Measurements from ENCODE around the gene CLDN7. TPM values are rescaled to one million over a fixed set of nuclear protein-coding genes. Genes with fewer than 3 reads are reported as not detected.

Gene CLDN7
- total RNA-seq, 1 donor from 2014 or later, result 279 TPM

DNA sequence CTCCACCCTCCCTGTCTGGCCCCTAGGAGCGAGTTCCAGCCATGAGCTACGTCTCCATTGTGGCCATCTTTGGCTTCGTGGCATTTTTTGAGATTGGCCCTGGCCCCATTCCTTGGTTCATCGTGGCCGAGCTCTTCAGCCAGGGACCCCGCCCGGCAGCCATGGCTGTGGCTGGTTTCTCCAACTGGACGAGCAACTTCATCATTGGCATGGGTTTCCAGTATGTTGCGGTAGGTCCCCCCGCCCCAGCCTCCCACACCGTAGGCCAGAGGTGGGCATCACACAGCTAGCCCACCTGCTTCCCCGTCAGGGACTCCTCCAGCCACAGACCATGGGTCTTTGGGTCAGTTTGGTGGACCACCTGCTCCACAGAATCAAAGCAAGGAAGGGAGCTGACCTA lies 23.4 kb upstream of the CLDN7 start:
- ATAC-seq, result no peak

DNA sequence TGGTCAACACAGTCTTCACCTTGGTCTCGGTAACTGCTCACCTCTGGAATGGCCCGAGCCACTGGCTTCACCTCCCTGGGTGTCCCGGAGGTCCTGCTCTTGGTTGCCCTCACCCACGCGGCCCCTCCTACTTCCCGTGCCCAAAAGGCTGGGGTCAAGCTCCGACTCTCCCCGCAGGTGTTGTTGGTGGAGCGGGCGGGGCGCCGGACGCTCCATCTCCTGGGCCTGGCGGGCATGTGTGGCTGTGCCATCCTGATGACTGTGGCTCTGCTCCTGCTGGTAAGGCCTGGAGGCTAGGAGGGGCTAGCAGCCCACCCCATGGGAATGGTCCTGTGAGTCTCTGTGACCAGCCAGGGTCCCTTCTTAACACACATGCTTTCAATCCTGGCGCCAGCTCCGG lies 22.6 kb upstream of the CLDN7 start:
- no peak for ATAC-seq

DNA sequence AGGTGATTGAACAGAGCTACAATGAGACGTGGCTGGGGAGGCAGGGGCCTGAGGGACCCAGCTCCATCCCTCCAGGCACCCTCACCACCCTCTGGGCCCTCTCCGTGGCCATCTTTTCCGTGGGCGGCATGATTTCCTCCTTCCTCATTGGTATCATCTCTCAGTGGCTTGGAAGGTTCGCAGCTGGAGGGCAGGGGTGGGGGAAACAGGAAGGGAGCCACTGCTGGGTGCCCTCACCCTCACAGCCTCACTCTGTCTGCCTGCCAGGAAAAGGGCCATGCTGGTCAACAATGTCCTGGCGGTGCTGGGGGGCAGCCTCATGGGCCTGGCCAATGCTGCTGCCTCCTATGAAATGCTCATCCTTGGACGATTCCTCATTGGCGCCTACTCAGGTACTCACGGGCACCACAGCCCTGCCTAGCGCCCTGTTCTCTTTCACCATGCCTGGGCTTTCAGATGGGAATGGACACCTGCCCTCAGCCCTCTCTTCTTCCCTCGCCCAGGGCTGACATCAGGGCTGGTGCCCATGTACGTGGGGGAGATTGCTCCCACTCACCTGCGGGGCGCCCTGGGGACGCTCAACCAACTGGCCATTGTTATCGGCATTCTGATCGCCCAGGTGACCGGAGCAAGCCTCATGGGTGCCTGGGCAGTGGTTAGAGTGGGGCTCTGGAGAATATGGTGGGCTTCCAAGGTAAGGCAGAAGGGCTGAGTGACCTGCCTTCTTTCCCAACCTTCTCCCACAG lies 21.4 kb upstream of the CLDN7 start:
- ATAC-seq, result no peak

DNA sequence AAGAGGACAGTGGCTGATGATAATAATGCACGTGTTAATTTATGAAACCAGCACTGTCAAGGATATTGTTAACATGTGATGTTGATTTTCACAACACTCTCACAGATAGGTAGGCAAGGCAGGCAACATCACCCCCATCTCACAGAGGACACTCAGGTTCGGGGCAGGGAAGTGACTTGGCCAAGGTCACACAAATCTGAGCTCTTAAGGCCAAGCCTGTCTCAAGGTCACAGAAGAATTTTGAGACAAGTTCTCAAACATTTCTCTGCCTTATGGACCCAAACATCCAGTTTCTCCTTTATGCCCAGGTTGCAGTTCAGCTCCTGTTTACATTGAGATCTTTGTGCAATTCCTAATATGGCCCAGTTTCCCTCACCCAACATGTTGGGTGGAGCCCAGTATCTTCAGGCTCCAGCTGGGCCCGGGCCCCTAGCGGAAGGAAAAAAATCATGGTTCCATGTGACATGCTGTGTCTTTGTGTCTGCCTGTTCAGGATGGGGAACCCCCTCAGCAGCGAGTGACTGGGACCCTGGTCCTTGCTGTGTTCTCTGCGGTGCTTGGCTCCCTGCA lies 20.6 kb upstream of the CLDN7 start:
- ATAC-seq, result no peak

DNA sequence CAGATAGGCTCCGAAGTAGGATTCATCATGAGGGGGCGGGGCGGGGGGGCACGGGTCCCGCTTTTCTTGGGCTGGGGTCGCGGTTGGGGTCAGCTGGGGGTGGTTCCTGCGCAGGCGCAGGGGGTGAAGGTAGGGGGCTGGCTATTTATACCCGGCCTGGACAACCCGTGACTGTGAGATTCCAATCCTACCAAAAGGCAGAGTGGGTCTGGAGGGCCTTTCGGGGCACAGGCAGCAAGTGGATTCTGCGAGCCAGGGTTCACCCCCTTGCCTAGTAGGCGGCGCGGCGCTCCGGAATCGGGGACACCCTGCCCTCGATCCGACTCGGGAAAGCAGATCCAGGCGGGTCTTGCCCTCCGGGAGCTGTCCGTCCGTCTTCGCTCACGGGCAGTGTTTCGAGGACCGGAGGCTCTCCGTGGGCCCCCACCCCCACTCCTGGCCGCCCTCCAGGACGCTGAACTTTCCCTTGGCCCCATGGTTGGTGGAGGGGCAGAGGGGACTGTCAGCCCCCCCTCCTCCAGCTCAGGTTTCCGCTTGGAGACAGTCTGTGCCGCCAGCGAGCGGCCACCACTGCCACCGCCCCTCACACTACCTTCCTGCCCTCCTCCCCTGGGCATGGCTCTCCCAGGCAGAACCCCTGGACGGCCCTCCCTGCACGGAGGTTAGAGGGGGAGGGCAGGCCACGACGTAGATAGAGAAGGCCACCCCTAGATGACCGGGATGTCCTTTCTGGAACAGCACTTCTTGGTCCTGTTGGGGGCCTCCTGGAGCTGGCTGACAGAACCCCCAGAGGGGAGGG lies 19.9 kb upstream of the CLDN7 start:
- ATAC-seq, result no peak

DNA sequence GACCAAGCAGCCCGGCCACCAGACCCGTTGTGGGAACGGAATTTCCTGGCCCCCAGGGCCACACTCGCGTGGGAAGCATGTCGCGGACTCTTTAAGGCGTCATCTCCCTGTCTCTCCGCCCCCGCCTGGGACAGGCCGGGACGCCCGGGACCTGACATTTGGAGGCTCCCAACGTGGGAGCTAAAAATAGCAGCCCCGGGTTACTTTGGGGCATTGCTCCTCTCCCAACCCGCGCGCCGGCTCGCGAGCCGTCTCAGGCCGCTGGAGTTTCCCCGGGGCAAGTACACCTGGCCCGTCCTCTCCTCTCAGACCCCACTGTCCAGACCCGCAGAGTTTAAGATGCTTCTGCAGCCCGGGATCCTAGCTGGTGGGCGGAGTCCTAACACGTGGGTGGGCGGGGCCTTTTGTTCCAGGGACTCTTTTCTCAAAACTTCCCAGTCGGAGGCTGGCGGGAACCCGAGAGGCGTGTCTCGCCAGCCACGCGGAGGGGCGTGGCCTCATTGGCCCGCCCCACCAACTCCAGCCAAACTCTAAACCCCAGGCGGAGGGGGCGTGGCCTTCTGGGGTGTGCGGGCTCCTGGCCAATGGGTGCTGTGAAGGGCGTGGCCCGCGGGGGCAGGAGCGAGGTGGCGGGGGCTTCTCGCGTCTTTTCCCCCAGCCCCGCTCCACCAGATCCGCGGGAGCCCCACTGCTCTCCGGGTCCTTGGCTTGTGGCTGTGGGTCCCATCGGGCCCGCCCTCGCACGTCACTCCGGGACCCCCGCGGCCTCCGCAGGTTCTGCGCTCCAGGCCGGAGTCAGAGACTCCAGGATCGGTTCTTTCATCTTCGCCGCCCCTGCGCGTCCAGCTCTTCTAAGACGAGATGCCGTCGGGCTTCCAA lies 19.0 kb upstream of the CLDN7 start, which contains the start of gene SLC2A4:
Gene SLC2A4, plus strand, starts transcription at position 645 of the 879 bp plus-strand sequence. Its CDS starts 217 bp downstream, at position 862.
- ATAC-seq, result peak; percentile 87

DNA sequence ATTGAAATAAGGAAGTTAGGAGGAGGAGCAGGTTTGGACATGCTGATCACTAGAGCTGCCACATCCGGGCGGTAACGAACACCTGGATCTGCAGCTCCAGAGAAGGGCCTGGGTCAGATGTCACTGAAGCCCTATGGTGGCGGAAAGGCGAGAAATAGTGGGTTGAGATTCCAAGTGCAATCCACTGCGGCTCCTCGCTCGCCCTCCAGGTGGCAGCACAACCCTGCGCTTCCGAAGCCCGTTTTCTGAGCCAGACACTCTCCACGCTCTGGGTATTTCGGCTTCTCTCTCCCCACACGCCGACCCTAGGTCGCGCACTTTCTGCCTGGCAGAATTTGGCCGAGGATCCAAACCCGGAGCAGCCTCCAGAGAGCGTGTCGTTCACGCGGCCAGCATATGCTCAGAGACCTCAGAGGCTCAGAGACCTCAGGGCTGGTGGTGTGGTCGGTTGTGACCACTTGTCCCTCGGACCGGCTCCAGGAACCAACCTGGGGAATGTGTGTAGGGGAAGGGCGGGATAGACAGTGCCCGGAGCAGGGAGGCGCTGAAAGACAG lies 18.3 kb upstream of the CLDN7 start:
- ATAC-seq, result peak; percentile 83

DNA sequence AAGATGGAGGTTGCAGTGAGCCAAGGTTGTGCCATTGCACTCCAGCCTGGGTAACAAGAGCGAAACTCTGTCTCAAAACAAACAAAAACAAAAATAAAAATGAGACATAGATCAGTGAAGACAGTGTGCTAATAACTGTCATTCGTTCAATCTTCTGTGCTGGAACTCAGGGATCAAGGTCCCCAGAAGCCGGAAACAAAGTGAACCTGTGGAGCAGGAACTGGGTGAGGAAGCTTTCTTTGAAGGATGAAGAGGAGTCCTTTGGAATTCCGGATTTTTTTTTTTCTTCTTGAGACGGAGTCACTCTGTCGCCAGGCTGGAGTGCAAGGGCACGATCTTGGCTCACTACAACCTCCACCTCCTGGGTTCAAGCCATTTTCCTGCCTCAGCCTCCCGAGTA lies 17.2 kb upstream of the CLDN7 start:
- ATAC-seq, result no peak

DNA sequence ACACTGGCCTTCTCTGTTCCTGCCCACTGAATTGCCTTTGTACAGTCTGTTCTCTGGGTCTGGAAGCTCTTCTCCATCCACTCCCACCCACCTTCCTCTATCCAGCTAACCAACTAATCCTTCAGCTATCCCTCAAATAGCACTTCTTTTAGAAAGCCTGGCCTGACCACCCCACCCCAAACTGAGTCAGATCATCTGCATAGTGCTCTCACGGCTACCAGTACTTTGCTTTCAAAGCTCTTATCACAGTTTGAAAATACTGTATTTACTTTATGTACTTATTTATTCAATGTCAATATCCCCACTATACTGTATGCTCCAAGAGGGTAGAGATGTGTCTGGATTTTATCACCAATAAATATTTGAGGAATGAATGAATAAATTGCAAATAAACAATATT lies 4.5 kb upstream of the CLDN7 start:
- no peak for ATAC-seq

DNA sequence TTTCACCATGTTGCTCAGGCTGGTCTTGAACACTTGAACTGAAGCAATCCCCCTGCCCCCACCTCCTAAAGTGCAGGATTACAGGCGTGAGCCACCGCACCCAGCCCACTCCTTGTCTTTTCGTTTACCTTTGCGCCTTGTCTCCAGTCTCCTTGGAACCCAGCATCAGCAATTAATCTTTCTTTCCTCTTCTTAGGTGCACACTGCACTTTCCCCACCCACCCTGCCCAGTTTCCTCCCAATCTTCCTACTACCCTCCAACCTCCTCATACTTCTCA lies 1.5 kb upstream of the CLDN7 start:
- no peak for ATAC-seq

DNA sequence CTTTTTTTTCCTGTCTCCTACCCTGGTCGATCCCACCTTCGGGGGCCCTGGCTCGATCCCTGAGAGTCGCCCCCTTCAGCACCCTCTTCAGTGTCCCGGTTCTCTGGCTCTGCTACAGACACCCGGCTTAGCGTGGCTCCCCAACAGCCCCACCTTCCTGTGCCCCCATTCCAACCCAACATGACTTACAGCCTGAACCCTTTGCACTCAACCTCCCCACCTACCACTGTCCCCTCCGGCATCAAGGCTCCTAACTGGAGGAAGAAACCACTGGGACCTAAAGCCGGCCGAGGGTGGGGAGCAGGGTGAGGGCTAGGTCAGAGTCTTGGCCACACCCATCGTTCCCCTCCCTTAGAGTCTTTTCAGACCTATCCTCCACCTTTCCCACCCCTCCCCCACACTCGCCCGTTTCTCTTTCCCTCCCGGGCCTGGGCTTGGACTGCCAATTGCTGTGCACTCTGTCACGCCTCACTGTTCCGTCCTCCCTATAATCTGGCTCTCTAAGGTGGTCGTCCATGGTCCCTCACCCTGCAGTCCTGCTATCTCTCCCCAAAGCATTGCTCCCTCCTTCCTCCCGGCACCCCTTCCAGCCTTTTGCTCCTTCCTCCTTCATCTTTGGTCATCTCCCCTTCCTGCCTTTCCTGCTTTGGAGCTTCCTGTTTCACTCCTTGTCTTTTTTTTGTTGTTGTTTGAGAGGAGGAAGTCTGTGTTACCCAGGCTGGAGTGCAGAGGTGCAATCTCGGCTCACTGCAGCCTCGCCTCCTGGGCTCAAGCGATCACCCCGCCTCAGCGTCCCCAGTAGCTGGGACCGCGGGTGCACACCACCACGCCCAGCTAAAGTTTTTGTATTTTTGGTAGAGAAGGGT lies 890 bp upstream of the CLDN7 start:
- peak; percentile 70 for ATAC-seq

DNA sequence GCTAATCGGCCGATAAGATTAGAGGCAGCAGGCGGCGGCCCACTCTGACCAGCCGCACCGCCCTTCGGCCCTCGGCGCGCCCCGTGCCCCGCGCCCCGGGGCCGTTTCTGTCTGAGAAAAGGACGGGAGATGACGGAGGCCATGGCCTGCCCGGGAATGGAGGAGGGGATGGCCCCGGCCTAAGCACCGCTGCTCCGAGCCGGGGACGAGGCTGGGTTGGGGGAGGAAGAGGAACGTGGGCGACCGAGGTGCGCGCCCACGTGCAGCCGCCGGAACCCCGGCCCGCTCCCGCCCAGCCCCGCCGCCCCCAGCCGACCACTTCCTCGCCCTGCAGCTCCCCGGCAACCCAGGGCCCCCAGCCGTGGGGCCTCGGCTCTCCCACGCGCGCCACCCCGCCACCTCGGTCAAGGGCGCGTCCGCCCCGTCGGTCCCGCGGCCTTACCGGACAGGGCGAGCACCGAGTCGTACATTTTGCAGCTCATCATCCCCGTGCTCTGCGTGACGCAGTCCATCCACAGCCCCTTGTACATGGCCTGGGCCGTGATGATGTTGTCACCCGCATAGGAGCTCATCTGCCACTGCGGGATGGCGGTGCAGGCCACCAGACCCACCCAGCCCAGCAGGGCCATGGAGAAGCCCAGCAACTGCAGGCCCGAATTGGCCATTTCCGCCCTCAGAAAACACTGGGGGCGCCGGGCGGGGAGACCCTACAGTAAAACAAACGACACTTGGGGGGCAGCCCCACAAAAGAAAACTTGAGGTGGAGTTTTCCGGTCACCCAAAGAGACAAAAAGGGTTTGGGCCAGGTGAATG lies 693 bp downstream of the CLDN7 start:
- peak; percentile 0 for ATAC-seq

DNA sequence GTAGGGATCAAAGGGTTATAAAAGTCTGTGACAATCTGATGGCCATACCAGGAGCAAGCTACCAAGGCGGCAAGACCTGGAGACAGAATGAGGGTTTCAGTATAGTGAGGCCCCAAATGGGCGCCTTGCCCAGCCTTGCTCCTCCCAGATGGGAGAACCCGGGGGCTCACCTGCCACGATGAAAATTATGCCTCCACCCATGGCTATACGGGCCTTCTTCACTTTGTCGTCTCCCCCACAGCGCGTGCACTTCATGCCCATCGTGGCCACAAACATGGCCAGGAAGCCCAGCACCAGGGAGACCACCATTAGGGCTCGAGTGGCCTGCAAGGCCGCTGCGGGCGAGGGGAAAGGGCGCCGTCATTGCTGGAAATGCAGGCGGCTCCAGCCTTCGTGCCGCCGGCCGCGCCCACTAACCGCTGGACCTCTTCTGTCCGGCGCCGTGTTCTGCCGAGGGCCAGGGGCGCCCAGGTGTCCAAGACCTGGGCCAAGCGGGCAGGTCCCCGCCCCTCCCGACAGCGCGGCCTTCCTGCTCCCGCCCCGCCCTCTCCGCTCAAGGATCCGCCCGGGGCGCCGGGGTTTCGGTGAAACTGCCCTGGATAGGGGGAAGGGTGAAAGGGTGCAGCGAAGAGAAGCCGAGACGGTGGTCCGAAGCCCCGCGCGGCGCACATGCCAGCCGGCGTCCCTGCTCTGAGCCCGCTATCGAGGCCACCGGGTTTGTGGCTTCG lies 1.5 kb downstream of the CLDN7 start:
- peak; percentile 39 for ATAC-seq

DNA sequence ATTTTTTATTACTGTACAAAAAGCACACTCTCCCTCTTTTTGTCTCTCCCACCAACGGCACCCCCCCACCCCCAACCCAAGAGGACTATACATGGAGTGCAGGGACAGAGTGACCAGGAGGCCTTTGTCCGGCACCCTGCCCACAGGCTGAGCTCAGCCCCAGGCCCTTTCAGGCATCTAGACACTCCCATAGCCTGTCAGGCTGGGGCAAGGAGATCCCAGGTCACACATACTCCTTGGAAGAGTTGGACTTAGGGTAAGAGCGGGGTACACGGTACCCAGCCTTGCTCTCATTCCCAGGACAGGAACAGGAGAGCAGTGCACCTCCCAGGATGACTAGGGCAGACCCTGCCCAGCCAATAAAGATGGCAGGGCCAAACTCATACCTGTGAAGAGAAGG lies 2.1 kb downstream of the CLDN7 start:
- ATAC-seq, result no peak

DNA sequence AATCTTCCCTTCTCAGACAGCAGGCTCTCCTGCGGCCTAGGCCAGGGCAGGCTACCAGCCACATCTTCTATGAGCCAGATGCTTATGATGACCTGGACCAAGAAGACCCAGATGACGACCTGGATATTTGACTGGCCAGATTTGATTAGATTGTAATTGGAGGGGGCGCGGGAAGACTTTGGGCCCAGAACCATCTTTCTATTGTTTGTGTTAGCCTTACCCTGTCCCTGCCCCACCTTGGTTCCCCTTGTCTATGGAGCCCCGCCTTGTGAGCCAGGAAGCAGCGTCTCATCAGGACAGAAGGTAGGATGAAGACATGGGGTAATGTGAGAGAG lies 2.8 kb downstream of the CLDN7 start:
- ATAC-seq, result no peak

DNA sequence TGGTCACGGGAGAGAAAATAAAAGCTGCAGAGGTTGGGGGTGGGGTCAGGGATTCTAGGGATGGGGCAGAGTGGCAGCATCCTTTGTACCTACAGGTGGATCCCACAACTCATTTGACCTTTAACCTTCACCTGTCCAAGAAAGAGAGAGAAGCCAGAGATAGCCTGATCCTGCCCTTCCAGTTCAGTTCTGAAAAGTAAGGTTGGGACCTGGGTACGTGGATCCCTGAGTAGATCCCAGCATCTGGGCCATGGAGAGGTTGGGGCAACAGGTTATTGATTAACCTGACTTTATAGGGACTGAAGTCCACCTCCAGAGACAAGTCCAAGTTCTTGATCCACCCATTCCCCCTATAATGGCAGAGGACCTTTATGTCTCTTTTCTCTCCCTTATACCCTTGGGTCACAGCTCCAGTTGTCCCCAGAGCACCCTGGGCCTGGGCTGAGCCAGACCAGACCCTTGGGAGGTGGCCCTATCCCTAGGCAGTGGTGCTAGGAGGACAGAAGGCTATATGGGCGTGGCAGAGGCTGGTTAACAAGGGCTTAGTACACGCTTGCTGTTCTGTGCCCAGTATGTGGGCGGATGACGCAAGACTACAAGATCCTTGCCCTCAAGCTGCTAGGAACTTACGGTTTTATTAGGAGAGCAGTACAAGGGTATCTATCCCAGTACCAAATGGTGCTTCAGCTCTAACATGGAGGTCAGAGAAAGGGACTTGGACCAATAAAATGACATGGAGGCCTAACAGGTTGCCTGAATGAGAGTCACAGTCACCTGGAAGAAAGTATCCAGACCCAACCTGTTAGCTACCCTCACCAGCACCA lies 3.3 kb downstream of the CLDN7 start:
- peak; percentile 26 for ATAC-seq

DNA sequence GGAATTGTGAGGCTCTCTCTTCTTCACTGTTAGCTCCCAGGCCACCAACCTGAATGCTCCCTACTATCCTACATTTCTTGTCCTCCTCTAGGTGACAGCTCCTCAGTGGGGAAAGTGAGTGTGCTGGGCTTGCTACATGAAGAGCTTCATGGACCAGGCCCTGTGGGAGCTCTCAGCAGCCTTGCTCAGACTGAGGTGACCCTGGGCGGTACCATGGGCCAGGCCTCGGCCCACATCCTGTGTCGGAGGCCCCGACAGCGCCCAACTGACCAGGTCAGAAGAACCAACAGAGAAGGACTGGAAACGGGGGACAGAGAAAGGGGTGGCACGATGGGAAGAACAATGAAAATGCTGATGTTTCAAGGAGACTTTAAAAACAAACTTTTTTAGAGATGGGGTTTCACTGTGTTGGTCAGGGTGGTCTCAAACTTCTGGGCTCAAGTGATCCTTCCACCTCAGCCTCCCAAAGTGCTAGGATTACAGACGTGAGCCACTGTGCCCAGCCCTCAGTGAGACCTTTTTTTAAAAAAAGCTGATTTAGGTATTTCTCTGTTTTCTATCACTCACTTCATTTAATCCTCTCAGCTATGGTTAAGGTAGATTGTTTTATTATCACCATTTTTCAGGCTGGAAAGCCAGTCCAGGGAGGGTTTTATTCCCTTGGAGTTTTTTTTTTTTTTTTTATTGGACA lies 5.4 kb downstream of the CLDN7 start:
- ATAC-seq, result no peak

DNA sequence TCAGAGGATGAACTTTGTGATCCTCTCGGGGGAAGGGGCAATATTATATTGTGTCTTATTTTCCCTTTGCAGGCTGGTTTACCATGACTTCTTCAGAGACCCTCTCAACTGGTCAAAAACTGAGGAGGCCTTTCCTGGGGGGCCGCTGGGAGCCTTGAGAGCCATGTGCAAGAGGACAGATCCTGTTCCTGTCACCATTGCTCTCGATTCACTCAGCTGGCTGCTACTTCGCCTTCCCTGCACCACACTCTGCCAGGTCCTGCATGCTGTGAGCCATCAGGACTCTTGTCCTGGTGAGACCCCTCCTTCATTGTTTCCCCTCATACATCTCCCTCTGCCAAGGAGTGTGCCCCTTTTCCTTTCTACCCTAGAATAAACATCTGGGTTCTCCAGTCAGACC lies 7.8 kb downstream of the CLDN7 start:
- no peak for ATAC-seq

DNA sequence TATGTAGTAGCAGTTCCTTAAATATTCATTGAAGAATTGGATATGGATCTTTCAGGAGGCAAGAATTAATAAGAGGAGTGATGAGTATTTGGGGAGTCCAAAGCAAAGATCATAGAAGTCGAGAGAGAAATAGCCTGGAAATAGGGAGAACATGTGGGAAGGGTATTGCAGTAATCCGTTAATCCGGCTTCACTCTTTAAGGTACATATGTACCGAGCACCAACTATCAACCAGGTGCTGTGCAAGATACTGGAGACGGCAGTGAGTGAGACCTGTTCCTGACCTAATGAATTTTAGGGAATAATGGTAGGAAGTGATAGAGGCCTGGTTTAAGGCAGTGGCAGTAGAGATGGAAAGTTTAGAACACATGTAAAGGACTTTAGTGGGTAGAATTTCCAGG lies 9.2 kb downstream of the CLDN7 start:
- no peak for ATAC-seq

Measured in esophagus mucosa (tissue), 1 donor.